ENCODE results near the gene VPS13A.
"Not testable (repeated sequence)": the region's sequence is repeated elsewhere in the genome, so short reads cannot be mapped to it uniquely, and the experiment has no call there.

Gene VPS13A

DNA sequence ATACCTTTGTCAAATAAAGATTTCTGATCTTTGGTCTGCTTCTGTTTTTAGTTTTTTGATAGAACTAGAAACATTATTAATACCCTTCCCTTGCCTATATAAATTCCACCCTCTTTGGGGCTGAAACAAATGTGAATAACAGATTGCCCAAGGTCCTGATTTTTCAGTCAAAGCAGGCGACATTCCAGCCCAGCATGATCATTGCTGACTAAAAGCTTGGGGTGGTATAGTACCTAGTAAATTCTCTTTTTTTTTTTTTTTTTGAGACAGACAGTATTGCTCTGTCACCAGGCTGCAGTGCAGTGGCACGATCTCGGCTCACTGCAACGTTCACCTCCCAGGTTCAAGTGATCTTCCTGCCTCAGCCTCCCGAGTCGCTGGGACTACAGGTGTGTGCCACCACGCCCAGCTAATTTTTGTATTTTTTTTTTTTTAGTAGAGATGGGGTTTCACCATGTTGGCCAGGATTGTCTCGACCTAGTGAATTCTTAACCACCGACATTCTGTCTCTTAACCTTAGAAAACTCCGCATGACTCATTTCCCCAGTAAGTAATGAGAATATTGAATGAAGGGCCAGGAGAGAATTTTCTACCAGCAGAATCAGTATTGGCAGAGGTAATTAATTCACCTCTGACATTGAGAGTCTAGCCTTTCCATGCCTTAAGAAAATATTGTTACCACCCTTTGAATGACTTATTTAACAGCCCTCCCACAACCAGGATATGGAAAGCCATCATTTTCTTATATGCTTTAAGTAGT lies 244.4 kb downstream of the VPS13A start:
- in situ Hi-C loops (cut with MboI; ENCODE audit: low sequenced_read_pairs) = no loop called here

DNA sequence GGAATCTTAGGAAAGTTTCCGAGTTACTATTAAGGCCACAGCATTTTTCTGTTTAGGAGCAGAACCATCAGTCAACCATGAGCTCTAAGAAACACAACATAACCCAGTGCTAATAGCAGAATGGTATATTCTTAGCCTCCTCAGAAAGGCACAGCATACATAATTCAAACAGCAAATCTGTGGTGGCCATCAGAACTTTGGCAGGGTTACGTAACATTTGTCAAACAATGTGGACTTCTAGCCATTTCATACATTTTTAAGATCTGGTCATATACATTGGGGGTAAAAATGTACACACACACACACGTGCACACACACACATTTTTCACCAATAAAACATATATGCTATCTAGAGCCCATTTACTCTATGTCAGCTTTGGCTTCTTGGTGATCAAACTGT lies 245.6 kb downstream of the VPS13A start:
- in situ Hi-C loops (cut with MboI; ENCODE audit: low sequenced_read_pairs) = no loop called here

GRCh38 chr9:77423841-77424240 lies 246.5 kb downstream of the VPS13A start:
- in situ Hi-C loops (cut with MboI; ENCODE audit: low sequenced_read_pairs) = no loop called here

DNA sequence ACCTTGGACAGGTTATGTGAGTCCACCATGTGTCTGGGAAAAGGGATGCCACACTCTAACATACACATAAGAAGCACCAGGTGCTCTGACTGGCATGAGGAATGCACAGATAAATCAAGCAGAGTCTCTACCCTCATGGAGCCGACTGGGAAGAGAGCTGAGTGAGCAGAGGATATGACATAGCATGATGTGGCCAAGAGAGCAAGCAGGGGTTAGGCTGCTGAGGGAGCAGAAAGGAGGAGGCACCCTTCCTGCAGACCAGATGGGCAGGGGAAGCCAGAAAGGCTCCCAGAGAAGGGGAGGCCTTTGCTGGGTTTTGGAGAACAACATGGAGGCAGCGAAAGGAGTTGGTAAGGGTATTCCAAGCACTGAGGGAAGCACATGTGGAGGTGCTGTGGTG lies 247.7 kb downstream of the VPS13A start:
- in situ Hi-C loops (cut with MboI; ENCODE audit: low sequenced_read_pairs) = no loop called here

- in situ Hi-C loops (cut with MboI; ENCODE audit: low sequenced_read_pairs) = no loop called here
Measured at GRCh38 chr9:77426712-77427111, 249.4 kb downstream of the VPS13A start.

- in situ Hi-C loops (cut with MboI; ENCODE audit: low sequenced_read_pairs) = no loop called here
Measured at GRCh38 chr9:77427256-77427927, 250.1 kb downstream of the VPS13A start.

DNA sequence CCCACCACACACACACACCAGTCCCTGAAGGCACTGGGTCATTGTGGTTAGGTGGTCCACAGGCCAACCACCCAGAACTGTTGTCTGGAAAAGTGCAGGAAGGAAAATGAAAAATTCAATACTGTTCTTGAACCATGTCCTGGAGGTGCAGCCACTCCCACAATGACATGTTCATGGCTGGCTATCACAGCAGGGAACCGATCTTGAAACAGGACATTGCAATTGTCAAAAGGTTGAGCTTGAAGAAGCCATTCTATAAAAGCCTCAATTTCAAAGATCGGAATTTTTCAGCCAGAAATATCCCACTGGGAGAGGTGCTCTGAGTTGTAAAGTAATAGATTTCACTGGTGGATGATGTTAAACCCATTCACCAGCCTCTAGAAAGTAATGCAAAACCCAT lies 252.6 kb downstream of the VPS13A start:
- in situ Hi-C loops (cut with MboI; ENCODE audit: low sequenced_read_pairs) = no loop called here

- in situ Hi-C loops (cut with MboI; ENCODE audit: low sequenced_read_pairs) = no loop called here
Measured at GRCh38 chr9:77432053-77432452, 254.7 kb downstream of the VPS13A start.

- in situ Hi-C loops (cut with MboI; ENCODE audit: low sequenced_read_pairs) = no loop called here
Measured at GRCh38 chr9:77433675-77434445, 256.5 kb downstream of the VPS13A start.

GRCh38 chr9:77435277-77435676 lies 257.9 kb downstream of the VPS13A start:
- in situ Hi-C loops (cut with MboI; ENCODE audit: low sequenced_read_pairs) = no loop called here

- in situ Hi-C loops (cut with MboI; ENCODE audit: low sequenced_read_pairs) = no loop called here
Measured at GRCh38 chr9:77435688-77436087, 258.4 kb downstream of the VPS13A start.

- in situ Hi-C loops (cut with MboI; ENCODE audit: low sequenced_read_pairs) = no loop called here
Measured at GRCh38 chr9:77438653-77439052, 261.3 kb downstream of the VPS13A start.

GRCh38 chr9:77440057-77440456 lies 262.7 kb downstream of the VPS13A start:
- in situ Hi-C loops (cut with MboI; ENCODE audit: low sequenced_read_pairs) = no loop called here

- in situ Hi-C loops (cut with MboI; ENCODE audit: low sequenced_read_pairs) = not testable (repeated sequence)
Measured at GRCh38 chr9:77441124-77441523, 263.8 kb downstream of the VPS13A start.

- in situ Hi-C loops (cut with MboI; ENCODE audit: low sequenced_read_pairs) = no loop called here
Measured at GRCh38 chr9:77442436-77442835, 265.1 kb downstream of the VPS13A start.

DNA sequence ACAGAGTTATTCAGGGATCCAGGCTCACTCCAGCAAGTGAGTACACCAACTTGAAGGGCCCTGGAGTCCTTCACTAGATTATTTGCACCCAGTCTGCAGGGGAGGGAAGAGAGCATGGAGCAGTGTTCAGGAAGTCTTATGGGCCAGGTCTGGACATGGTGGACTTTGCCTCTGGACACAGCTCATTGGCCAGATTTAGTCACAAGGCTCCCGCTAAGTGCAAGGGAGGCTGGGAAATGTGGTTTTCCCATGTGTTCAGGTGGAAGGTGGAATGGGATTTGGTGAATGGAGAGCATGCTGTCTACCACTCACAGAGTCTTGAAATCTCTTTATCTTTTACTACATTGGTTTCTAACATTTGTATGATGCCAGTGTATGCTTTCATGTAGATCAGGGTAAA lies 270.3 kb downstream of the VPS13A start:
- in situ Hi-C loops (cut with MboI; ENCODE audit: low sequenced_read_pairs) = no loop called here

DNA sequence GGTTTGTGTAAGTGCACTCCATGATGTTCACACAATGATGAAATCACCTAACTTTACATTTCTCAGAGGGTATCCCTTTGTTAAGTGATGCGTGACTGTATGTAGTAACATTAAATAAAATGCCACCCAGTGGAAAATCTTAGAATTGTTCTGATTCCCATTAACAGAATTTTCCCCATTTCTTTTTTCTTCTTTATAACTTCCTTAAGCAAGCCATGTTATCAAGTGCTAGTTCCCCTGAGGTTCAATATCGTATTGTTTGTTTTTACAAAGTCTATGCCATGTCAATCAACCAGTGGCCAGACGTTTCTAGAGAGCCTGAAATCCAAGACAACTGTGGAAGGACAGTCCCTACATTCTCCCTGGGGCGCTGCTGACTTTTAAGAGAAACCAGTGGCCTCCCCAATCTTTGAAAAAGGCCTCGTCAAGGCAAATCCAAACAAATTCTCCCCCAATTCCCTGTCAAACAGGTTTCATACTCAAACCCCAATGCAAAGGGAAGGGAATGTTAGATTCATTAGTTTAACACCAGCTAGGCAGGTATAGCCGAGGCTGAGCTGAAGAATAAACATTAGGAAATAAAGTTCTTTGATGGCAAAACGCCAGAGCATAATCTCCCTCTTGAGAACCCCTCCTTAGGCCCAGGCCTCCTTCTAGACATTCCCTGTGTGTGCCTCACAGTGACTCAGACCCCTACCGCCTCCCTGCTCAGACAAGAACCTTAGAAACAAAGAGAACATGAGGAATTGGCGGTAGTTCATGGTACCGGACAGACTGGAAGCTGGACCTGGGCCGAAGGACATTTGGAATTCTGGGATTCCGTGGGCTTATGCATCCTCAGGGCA lies 272.1 kb downstream of the VPS13A start:
- in situ Hi-C loops (cut with MboI; ENCODE audit: low sequenced_read_pairs) = no loop called here

GRCh38 chr9:77450085-77450475 lies 272.7 kb downstream of the VPS13A start:
- in situ Hi-C loops (cut with MboI; ENCODE audit: low sequenced_read_pairs) = no loop called here

- in situ Hi-C loops (cut with MboI; ENCODE audit: low sequenced_read_pairs) = no loop called here
Measured at GRCh38 chr9:77451507-77451906, 274.2 kb downstream of the VPS13A start.

DNA sequence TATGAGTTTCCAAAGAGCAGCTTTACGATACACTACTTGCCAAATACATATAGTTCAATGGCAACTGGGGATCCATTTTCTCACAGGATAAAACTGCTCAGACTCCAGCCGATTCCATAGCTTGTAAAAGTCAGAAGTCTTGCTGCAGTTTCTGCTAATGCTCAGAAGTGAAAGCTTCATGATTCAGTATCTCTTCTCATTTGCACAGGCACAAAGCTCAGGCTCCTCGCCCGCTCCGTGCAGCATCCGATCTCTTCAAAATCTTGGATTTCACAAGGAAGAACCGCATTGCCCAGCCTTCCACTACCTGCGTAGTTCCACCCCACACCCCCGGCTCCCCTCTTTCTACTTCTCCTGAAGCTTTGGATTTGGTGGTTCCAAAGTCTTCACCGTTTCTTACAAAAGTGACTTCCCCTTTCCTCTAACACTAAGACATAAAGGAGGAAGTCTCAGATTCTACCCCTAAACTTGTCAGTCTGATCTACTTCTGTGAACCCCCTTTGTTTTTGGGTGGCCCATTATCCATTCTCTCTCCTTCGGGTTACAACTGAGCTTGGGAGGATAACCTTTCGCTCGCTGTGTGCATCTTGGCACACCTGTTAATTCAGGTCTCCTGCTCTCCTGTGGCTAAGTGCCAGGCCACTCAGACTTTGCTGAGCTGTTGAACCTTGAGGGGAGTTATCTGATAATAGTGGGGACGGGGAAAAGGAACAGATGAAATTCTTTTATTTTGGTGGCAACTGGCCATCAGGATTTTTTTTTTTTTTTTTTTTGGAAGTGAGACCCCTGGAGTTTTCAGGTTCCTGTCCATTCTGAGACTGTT lies 276.7 kb downstream of the VPS13A start:
- in situ Hi-C loops (cut with MboI; ENCODE audit: low sequenced_read_pairs) = no loop called here
